NCI-H1092 (cell line): Measurements from ENCODE around the gene ATP5ME.
"Not testable (repeated sequence)": the region's sequence is repeated elsewhere in the genome, so short reads cannot be mapped to it uniquely, and the experiment has no call there.

Experiments used
- DNase-seq: peaks from one replicate; lab custom pipeline; 2025; lab: John Stamatoyannopoulos, UW

Gene ATP5ME

DNA sequence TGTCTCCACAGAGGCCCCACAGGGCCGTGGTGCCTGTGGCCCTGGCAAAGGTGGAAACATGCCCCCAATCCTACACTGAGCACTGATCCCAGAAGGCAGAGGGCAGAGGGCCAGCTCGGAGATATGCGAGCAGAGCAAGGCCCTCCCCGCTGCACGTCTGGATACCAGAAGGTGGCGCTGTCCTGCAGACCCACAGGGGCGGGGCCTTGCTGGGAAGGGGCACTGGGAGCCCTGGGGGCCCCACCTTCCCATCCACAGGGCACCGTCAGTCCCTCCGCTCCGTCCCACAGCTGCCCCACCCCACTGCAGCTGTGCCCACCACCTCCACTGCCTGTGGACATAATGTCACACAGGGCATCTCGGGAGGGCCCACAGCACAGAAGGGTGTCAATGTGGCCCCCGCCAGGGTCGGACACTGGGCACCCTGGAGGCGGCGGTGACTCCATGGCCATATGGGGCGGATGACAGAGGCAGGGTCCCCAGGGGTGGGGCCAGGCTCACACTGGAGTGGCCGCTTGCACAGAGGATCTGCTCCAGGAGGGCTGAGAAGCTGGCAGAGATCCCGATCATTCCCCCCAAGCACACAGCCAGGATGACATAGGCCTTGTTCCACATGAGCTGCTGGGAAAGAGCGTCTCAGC is 10.0 kb upstream of the ATP5ME start:
- peak; percentile 73 for DNase-seq

DNA sequence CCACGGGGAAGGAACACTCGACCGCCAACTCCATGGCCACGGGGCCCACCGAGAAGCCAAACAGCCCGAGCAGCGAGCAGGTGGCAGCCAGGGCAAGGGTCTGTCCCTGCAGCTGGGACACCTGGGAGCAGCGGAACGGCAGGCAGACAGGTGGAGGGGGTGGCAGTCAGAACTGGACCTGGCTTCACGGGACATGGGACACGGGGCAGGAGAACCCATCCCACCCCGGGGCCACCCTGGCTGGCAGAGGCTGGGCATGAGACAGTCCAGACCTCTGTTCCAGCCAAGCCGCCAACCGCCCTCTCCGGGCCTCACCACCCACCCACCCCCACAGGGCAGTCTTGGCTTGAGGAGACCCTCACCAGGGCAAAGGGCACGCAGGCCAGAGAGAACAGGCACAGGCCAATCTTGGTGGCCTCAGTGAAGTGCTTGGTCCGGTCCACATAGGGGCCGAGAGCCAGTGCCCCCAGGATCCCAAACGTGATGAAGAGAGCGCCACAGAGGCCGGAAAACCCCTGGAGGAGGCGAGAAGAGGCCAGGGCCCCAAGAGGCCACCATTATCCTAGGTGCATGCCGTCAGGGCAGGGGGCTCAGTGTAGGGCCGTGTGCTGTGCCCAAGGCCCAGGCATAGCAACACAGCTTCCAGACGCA is 9.3 kb upstream of the ATP5ME start:
- no peak for DNase-seq

DNA sequence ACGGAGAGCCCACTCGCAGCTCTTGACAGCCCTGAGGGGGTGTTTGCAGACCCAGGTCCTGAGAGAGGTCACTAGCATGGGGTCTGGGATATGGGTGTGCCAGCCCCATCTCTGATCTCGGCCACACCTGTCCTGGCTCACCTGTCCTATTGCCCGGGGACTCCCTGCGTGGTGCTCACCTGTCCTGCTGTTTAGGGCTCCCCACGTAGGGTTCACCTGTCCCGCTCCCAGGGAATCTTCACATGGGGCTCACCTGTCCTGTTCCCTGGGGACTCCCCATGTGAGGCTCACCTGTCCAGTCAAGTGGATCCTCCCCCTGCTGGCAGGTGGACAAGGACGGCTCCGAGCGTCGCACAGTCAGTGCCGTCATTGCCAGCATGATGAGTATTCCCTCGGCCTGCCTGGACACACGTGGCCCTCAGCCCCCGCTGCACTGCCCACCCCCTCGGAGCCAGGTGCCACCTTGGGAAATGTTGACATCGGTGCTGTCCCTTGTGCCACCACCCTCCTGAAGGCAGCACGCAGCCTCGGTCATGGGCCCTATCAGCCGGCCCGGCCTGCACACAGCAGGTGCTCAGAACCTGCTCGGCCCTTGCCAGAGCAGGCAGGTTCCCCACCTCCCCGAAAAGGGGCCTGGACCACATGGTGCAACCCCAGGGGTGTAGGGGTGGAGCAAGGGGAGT is 8.6 kb upstream of the ATP5ME start:
- DNase-seq: no peak

DNA sequence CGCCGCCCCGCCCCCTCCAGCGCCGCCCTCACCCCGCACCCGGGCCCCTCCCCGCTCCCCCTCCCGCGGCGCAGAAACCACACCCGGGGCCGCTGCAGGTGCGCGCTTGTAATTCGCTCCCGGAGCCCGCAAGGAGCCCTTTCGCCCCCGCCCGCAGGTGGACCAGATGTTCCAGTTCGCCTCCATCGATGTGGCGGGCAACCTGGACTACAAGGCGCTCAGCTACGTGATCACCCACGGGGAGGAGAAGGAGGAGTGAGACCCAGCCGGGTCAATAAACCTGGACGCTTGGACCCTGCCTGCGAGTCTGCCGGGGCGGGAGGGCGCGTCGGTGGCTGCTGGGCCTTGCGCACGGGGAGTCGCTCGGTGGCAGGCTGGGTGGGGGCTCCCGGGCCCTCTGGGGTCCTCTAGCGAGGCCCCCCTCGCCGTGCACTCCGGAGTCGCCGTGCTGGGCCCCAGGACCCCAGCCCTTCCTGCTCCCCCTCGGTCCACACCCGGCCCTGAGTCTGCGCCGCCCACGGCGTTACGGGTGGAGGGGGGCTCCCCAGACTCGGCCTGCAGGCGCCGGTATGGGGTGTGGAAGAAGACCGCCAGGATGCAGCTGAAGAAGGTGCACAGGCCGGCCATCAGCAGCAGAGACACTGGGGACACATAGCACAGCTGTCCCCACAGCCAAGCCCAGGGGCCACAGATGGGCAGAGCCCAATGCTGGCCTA is 7.8 kb upstream of the ATP5ME start:
- DNase-seq: no peak

DNA sequence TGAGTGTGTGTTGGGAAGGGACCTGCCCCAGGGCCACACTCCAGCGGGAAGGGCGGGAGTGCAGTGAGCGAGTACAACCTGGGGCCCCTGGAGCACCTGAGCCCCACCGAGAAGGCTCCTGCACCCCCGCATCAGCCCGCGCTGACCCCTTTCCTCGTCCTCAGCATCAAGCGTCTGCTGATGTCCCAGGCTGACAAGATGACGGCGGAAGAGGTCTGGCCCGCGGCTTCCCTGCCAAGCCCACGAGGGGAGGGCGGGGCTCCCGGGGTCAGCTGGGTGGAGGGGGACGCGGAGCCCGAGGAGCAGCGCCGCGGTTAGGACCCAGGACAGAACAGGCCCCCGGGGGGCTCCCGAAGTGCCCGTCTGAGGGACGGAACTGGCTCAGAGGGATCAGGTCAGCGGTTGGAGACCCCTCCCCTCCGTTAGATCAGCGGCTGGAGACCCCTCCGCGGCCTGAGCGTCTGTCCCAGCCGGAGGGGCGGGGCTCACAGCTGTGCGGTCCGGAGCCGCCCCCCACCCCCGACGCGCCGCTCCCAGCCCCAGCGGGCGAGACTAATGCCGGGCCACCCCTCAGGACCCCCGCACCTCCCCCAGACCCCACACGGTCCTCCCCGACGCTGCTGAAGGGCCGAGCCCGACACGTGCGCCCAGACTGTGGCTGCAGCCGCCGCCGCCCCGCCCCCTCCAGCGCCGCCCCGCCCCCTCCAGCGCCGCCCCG is 7.0 kb upstream of the ATP5ME start:
- DNase-seq: no peak

DNA sequence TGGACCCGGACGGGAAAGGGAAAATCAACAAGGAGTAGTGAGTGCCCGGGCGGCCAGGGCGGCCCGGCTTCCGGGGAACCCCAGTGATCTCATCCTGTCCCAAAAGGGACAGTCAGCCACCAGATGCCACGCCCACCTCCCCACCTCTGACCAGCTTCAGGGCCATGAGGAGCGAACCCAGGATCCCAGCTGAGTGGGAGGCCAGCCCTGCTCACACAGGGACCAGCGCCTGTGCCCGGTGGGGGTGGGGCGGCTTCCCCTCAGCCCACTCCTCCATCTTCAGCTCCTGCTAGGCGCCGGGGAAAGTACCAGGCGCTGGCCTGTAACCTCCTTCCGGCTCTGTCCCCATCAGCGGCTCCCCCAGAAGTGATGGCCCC is 6.5 kb upstream of the ATP5ME start:
- DNase-seq: no peak

DNA sequence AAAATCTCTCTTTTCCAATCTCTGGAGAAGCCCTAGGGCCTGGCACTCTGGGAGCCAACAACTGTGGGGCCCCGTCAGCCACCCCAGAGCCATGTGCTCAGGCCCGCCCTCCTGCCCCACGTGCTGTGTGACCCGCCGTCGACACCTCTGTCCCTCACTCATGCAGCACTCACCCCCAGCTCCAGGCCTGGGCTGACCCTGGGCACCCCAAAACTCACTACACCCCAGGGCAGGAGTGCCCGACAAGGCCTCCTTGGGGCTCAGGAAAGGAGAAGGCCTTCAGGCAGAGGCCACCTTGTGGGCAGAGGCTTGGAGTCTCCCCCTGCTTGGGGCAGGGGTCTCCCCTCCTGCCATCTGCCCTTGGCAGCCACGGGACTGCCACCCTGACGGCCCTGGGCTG is 6.0 kb upstream of the ATP5ME start:
- DNase-seq: no peak

DNA sequence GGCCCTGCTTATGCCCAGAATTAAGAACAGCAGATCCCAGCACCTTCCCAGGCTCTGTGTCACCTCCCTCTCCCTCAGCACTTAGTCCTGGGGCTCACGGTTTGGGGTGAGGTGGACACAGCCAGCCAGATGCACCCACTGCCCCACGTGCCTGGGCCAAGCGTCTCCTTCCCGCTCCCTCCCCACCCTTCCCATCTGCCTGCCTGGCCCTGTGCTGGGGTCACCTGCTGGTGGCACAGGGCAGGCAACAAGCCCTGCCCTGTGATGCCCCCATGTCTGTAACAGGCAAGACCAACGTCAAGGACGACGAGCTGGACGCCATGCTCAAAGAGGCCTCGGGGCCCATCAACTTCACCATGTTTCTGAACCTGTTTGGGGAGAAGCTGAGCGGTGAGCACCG is 5.6 kb upstream of the ATP5ME start:
- no peak for DNase-seq

DNA sequence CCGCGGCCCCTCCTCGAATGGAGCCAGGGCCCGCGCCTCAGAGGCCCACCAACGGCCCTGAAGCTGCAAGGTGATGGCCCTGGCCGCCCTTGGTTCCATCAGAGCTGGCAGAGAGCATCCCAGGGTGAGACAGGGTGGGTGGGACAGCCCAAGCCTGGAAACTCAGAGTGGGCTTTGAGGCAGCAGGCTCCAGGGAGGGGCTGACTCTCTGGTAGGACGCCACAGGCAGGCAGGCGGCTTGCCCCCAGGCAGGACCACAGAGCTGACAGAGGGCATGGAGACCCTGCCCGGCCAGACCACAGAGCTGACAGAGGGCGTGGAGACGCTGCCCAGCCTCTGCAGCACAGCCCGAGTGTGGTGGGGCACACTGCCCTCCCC is 5.0 kb upstream of the ATP5ME start:
- no peak for DNase-seq

DNA sequence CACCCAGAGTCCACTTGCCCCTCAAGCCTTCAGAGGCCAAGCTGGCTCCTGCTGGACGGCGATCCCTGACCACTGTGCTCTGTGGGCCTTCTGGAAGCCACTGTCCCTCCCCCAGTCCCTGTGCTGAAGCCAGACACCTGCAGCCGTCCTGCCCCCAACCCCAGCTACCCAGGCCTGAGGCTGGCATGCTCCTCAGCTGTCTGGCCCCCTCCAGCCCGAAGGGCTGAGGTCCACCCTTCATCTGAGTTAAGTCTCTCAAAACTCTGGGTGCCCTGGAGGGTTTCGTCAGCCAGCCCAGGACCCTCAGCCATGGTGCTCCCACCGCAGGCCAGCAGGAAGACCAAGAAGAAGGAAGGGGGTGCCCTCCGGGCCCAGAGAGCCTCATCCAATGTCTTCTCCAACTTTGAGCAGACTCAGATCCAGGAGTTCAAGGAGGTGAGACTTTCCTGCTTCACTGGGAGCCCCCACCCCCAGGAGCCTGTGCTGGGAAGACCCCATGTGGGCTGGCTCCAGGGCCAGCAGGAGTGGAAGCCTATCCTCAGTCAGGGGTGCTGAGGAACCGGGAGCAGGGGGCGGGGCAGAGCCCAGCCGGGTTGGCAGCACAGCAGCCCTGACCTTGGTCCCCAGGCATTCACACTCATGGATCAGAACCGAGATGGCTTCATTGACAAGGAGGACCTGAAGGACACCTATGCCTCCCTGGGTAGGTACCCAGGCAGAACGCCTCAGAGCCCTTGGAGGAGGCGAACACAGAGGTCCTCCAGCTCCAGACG is 4.4 kb upstream of the ATP5ME start:
- no peak for DNase-seq

DNA sequence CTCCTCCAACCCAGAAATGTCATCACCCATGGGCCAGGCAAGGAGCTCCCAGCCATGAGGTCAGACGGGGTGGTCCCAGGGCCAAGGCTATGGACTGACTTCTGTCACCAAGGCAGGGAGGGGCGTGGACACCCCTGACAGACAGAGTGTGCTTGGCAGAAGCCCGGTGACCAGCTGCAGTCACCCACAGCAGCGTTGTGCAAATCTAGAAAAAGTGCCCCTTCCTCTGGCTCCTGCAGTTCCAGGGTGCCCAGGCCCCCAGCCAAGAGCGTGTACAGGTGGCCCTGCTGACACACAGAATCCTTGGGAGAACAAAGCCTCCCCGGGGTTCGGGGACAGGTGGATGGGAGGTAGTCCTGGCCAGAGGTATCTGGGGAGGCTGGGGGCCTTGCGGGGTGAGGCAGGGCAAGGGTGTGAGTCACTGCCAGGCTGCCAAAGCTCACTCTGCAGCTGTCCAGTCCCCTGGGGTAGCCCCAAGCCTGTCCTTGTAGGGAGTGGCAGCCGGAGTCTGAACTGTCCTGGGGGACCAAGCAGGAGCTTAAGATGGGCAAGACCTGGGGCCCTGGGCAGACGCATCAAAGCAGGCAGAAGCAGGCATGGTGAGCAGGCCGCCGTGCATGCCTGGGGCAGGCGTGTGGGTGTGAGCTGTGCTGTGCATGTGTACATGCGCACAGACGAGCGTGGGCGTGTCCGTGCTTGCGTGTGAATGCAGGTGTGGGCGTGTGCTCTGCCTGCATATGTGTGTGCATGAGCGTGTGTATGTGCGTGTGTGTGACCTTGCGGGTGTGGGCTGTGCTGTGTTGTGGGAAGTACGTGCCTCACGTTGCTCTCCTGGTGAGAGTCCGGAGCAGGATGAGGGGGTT is 3.6 kb upstream of the ATP5ME start:
- no peak for DNase-seq

DNA sequence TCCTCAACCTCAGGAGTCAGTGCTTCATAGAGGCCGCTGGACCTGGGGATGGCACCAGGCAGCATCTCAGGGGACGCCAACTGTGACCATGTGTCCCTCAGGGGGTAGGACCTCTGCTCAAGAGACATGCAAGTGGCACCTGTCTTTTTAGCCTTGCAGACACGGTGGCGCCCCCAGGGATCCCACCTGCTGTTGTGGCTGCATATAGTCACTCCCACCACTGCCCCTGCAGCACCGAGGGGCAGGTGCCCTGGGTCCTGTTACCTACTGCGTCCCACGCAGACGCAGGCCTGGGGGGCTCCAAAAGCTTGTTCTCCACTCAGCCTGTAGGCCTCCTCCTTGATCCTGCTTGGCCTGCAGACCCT is 2.8 kb upstream of the ATP5ME start:
- no peak for DNase-seq

DNA sequence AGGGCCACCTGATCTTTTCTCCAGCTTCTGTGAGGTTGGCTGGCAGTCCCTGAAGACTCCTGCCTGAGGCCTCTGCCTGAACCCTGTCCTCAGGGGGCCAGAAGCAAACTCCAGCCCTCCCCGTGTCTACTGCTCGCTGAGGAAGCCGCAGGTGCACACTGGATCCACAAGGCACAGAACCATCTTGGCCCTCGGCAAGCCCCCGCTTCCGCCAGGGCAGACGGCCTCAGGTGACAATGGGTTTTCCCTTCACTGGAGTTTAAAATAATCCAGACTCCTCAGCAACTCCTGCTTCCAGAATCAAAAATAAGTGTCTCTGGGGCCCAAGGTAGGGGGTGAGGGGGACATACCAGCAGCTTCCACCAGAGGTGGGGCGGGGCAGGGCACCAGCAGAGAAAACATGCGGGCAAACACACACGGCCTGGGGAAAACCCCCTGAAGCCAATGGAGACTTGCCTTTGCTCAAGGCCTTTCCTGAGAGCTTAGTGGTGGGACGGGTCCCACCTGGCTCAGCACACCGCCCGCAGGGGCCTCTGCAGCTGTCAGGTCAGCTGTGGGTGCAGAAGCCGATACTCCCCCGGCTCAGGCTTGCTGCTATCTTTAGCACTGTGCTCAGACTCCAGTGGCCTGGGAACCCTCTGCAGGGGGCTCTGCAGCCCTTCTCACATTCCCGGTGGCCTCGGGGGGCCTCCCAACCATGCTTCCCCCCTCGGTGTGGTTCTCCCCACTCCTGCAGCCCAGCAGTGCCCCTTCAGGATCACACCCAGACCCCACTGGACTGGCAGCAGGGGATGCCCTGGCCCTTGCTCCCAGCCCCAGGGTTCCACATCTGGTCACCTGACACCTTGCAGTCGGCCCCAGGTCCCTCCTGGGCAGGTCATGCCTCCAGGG is 2.1 kb upstream of the ATP5ME start:
- no peak for DNase-seq

DNA sequence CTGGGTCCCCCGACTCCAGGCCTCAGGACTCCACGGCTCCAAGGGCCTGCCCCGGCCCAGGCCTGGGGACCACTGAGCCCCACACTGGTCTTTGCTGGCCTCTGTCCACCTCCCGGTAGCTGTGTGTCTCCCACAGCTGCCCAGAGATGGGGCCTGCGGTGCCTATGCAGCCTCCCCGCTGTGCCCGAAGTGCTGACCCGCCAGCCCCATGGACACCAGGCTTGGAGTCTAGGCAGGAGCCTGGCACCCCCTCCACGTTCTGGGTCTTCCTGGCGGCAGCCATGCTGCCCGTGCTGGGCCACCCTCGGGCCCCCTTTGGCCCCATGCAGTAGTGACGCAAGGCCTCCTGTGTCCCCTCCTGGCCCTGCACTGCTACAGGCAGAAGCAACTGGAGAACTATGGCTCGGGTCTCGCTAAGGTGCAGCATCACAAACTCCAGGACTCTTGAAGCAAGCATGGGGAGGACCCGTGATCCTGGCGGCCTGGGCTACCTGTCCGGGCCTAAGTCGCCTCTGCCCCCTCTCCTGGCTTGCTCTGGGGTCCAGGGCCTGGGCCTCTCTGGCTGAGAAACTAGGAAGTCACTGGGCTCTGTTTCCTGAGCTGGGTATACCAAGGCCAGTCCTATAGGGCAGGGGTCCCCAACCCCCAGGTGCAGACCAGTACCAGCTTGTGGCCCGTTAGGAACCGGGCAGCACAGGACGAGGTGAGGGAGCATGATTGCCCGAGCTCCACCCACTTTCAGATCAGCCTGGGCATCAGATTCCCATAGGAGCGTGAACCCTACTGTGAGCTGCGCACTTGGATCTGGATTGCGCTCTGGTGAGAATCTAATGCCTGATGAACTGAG is 1.2 kb upstream of the ATP5ME start:
- DNase-seq: no peak

DNA sequence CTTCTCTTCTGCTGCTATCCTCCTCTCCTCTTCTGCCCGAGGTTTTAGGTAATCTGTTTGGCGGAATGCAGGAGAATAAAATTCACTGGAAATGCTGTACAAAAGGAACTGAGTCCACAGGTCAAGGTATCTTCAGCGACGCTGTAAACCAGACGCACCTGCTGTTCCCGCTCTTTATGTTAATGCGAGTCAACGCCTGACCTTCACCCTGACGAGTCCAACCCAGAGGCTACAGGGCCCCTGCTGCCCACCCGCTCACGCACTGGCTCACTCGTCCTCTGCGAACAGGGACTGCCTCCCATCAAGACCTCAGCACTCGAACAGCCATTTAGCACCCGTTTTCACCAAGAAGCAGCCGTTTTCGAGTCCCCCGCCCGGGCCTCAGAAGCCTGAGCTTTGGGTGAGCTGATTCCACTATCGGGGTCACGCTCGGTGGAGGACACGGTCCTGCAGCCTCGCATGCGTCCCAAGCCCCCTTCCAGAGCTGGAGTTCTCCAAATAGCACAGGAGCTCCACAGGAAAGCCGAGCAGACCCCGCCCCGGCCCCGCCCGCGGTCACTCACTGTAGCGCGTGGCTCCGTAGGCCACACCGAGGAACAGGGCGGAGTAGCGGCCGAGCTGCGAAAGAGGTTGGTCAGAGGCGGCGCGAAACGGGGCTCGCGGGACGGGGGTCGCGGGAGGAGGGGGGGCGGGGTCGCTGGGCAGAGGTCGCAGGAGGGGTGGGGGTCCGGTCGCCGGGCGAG is 556 bp downstream of the ATP5ME start:
- DNase-seq: no peak

DNA sequence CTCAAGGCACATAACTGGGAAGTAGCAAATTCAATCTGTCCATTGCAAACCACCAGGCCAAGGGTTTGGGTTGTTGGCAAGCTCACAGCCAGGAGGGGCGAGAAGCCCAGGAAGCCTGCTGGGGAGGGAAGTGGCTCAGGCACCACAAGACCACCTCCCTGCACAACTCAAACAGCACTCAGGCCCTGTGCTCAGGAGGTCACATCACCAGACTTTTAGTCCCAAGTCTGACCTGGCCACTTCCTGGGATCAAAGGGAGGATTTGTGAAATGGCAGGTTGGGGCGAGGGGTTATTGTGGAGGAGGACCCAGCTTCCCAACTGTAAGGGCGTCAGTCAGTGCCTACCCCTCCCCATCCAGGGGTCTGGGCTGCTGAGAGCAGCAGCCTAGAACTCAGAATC is 2.3 kb downstream of the ATP5ME start:
- DNase-seq: no peak

DNA sequence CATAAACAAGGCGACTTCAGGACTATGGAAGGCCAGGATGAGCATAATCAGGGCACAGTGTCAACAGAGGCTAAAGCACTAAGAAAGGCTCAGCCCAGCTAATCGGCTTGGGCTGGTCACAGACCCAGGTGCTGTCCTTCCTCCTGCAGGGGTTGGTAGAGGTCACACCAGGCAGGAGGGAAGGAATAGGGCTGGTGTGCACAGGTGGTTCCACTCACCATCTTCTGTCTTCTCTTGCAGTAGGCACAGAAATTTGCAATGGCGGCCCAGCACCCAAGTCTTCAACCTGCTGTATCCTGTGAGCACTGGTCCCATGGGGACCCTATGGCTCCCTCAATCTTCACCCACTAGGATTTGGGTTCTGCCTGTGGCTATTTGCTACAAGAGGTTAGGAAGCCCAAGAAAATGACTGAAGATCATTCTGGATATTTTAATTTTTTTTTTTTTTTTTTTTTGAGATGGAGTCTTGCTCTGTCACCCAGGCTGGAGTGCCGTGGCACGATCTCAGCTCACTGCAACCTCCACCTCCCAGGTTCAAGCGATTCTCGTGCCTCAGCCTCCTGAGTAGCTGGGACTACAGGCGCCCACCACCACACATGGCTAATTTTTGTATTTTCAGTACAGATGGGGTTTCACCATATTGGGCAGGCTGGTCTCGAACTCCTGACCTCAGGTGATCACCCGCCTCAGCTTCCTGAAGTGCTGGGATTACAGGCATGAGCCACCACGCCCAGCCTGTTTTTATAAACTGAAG is 4.1 kb downstream of the ATP5ME start:
- not testable (repeated sequence) for DNase-seq
